Effector memory CD8-positive, alpha-beta T cell (primary cell): Measurements from ENCODE around the gene SMG9.
A peak's percentile ranks its signal among the peaks of the same experiment; 100 is the strongest.

Experiments
- ATAC-seq: fragments of 150-1000 bp; cut with Tn5 transposase; replicated peaks from 2 replicates; pipeline ENCODE4 v1.10.0; 2021; ENCODE audit warnings: mild to moderate bottlenecking, moderate library complexity
- DNase-seq, 3 experiments: peaks; one replicate each; pipeline ENCODE4 v3.0.0; 2021
- H3K27ac Mint-ChIP-seq, 2 donors: one replicate each; pipeline ENCODE4 v1.8.0; 2022; ENCODE audit warnings: mild to moderate bottlenecking in 2 of 2, mixed read lengths in 2 of 2, moderate library complexity in 2 of 2
- H3K27me3 Mint-ChIP-seq, 2 donors: one replicate each; pipeline ENCODE4 v1.8.0; 2022; ENCODE audit warnings: mixed read lengths in 2 of 2
- H3K36me3 Mint-ChIP-seq: one replicate; pipeline ENCODE4 v1.8.0; 2022; ENCODE audit warnings: mild to moderate bottlenecking, moderate library complexity, mixed read lengths; ENCODE audit not compliant: insufficient read depth
- H3K4me1 Mint-ChIP-seq, 2 donors: one replicate each; pipeline ENCODE4 v1.8.0; 2022; ENCODE audit warnings: low read depth in 2 of 2, mixed read lengths in 2 of 2
- H3K4me3 Mint-ChIP-seq, 2 donors: one replicate each; pipeline ENCODE4 v1.8.0; 2022; ENCODE audit warnings: mild to moderate bottlenecking in 2 of 2, mixed read lengths in 2 of 2, moderate library complexity in 2 of 2
- H3K9me3 Mint-ChIP-seq, 2 donors: one replicate each; pipeline ENCODE4 v1.8.0; 2022; ENCODE audit warnings: mixed read lengths in 2 of 2
- total RNA-seq, 9 experiments: gene quantifications; one replicate each; lab custom pipeline; 2026; lab: John Stamatoyannopoulos, UW

Gene SMG9, protein sequence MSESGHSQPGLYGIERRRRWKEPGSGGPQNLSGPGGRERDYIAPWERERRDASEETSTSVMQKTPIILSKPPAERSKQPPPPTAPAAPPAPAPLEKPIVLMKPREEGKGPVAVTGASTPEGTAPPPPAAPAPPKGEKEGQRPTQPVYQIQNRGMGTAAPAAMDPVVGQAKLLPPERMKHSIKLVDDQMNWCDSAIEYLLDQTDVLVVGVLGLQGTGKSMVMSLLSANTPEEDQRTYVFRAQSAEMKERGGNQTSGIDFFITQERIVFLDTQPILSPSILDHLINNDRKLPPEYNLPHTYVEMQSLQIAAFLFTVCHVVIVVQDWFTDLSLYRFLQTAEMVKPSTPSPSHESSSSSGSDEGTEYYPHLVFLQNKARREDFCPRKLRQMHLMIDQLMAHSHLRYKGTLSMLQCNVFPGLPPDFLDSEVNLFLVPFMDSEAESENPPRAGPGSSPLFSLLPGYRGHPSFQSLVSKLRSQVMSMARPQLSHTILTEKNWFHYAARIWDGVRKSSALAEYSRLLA
- total RNA-seq, result 18.8 to 50.3 (median 41.9) reads per million in 9 experiments

DNA sequence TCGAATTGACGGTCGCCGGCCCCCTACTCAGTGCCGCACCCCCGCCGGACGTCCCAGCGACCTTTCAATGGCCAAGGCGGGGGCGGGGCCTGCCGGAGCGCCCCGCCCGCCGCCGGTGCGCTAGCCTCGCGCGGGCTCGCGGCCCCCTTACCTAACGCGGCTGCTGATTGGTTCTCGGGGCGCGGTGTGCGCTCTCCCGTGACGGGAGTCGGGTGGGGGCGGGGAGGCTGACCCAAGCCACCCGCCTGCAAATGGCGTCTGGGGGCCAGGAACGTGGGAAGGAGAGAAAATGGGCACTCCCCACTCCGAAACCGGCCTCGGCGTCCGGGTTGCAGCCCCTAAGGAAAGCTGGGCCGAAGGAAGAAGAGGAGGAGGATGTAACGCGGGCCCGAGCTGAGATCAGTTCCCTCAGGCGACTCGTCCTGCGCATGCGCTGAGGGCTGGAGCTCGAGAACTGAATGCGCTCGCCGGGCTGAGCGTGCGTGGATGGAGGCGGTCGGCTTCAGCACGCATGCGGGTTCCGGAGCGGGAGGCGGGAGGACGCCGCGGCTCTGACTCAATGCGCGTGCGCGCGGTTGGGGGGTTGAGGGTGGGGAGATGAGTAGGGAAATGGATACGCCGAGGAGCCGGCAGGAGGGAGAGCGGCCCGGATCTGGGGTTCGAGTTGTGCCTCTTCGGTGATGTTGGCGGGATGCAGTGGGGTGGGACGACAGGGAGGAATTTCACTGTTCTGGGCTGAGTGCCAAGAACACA, at the start of gene SMG9:
Gene SMG9 (minus strand): TSS at position 460 of the 753 bp plus-strand sequence. CDS start 4,221 bp downstream, outside the sequence.
- peak within 1 kb of the TSS; percentile 96 for H3K4me3 Mint-ChIP-seq
- H3K27me3 Mint-ChIP-seq, result no peaks in the 10 kb centered on the region
- peaks cover 29% of the 10 kb centered on the region for H3K36me3 Mint-ChIP-seq
- ATAC-seq, result peak; percentile 82
- DNase-seq, result peak; percentile 98
- peak within 1 kb of the TSS; percentile 99 for H3K27ac Mint-ChIP-seq
- peaks cover 31 to 45% of the 10 kb centered on the region in 2 donors for H3K4me1 Mint-ChIP-seq
- H3K9me3 Mint-ChIP-seq, result no peaks in the 10 kb centered on the region

- Mint-ChIP-seq H3K36me3 (no peaks in the 10 kb centered on the region), H3K27ac (no peak overlapping the region), H3K4me3 (no peak overlapping the region), H3K9me3 (no peaks in the 10 kb centered on the region), H3K27me3 (peaks cover 24 to 30% of the 10 kb centered on the region in 2 donors), H3K4me1 (no peaks in the 10 kb centered on the region)
- DNase-seq, result no peak
- ATAC-seq, result no peak
Measured at GRCh38 chr19:43804432-43804831, 49.7 kb upstream of the SMG9 start.

- peak within 1 kb of the TSS in 1 of 2 donors; percentile 53 for H3K27ac Mint-ChIP-seq
- no peak for DNase-seq
- no peaks in the 10 kb centered on the region for H3K9me3 Mint-ChIP-seq
- H3K27me3 Mint-ChIP-seq, result peaks cover 27 to 33% of the 10 kb centered on the region in 2 donors
- no peak within 1 kb of the TSS for H3K4me3 Mint-ChIP-seq
- peaks cover 8% of the 10 kb centered on the region for H3K36me3 Mint-ChIP-seq
- peaks cover 11 to 13% of the 10 kb centered on the region in 2 donors for H3K4me1 Mint-ChIP-seq
- ATAC-seq, result no peak
Measured at GRCh38 chr19:43802216-43802951, 47.6 kb upstream of the SMG9 start, which contains the start of gene LYPD5. TSS of gene LYPD5 (minus strand) at chr19:43802447. CDS start at chr19:43802380, 67 bp downstream.

- Mint-ChIP-seq H3K27me3 (peaks cover 18 to 22% of the 10 kb centered on the region in 2 donors), H3K9me3 (no peaks in the 10 kb centered on the region), H3K27ac (peak overlapping the region; percentile 78), H3K4me1 (peaks cover 11 to 16% of the 10 kb centered on the region in 2 donors), H3K36me3 (peaks cover 9% of the 10 kb centered on the region), H3K4me3 (peak overlapping the region; percentile 86)
- ATAC-seq (no peak), DNase-seq (no peak)
Measured at GRCh38 chr19:43799502-43800142, 44.9 kb upstream of the SMG9 start.

GRCh38 chr19:43798546-43799409, 44.0 kb upstream of the SMG9 start:
- Mint-ChIP-seq H3K27ac (peak overlapping the region; percentile 78), H3K27me3 (peaks cover 11 to 24% of the 10 kb centered on the region in 2 donors)
- DNase-seq, result peak; percentile 17 to 41 (median 37)

DNA sequence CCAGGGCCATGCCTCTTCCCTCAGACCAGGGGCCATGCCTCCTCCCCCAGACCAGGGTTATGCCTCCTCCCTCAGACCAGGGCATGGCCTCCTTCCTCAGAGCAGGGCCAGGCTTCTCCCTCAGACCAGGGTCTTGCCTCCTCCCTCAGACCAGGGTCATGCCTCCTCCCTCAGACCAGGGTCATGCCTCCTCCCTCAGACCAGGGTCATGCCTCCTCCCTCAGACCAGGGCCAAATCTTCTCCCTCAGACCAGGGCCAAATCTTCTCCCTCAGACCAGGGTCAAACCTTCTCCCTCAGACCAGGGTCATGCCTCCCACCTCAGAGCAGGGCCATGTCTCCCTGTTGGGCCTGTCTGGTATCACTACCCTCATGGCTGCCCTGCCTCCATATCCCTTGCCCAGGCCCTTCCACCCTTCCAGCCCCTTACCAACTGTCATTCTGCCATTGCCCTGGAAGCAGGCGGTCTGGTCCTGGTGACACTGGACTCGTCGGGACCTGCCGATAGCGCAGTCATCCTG, 43.3 kb upstream of the SMG9 start:
- peaks cover 9% of the 10 kb centered on the region for H3K36me3 Mint-ChIP-seq
- peaks cover 11 to 16% of the 10 kb centered on the region in 2 donors for H3K4me1 Mint-ChIP-seq
- ATAC-seq (no peak), DNase-seq (no peak)
- H3K27me3 Mint-ChIP-seq, result peaks cover 17 to 31% of the 10 kb centered on the region in 2 donors
- peak overlapping the region; percentile 86 for H3K4me3 Mint-ChIP-seq
- H3K27ac Mint-ChIP-seq, result no peak overlapping the region
- H3K9me3 Mint-ChIP-seq, result no peaks in the 10 kb centered on the region

More at GRCh38 chr19:43798546-43799409, 44.0 kb upstream of the SMG9 start:
- Mint-ChIP-seq H3K4me1 (peaks cover 11 to 16% of the 10 kb centered on the region in 2 donors), H3K36me3 (peaks cover 9% of the 10 kb centered on the region), H3K4me3 (peak overlapping the region; percentile 86), H3K9me3 (no peaks in the 10 kb centered on the region)
- peak; percentile 94 for ATAC-seq

- peaks cover 17 to 32% of the 10 kb centered on the region in 2 donors for H3K27me3 Mint-ChIP-seq
- peaks cover 11 to 16% of the 10 kb centered on the region in 2 donors for H3K4me1 Mint-ChIP-seq
- H3K27ac Mint-ChIP-seq, result peak overlapping the region in 1 of 2 donors; percentile 89
- peak overlapping the region; percentile 50 to 86 for H3K4me3 Mint-ChIP-seq
- ATAC-seq (no peak), DNase-seq (no peak)
- no peaks in the 10 kb centered on the region for H3K9me3 Mint-ChIP-seq
- H3K36me3 Mint-ChIP-seq, result peaks cover 9% of the 10 kb centered on the region
Measured at GRCh38 chr19:43797556-43797955, 42.8 kb upstream of the SMG9 start.

- ATAC-seq (no peak), DNase-seq (no peak)
- Mint-ChIP-seq H3K27ac (peak overlapping the region in 1 of 2 donors; percentile 89), H3K36me3 (peaks cover 10% of the 10 kb centered on the region), H3K9me3 (no peaks in the 10 kb centered on the region), H3K27me3 (peaks cover 17 to 32% of the 10 kb centered on the region in 2 donors), H3K4me3 (peak overlapping the region; percentile 50 to 66), H3K4me1 (peaks cover 11 to 16% of the 10 kb centered on the region in 2 donors)
Measured at GRCh38 chr19:43797118-43797517, 42.4 kb upstream of the SMG9 start.

GRCh38 chr19:43790587-43790986, 35.8 kb upstream of the SMG9 start:
- DNase-seq, result no peak
- Mint-ChIP-seq H3K27ac (no peak overlapping the region), H3K9me3 (no peaks in the 10 kb centered on the region), H3K27me3 (peaks cover 10 to 18% of the 10 kb centered on the region in 2 donors), H3K36me3 (peaks cover 3% of the 10 kb centered on the region), H3K4me1 (no peaks in the 10 kb centered on the region), H3K4me3 (no peak overlapping the region)
- ATAC-seq, result no peak

- Mint-ChIP-seq H3K4me1 (peaks cover 7 to 11% of the 10 kb centered on the region in 2 donors), H3K27ac (no peak overlapping the region), H3K27me3 (peaks cover 15 to 21% of the 10 kb centered on the region in 2 donors), H3K36me3 (peaks cover 3% of the 10 kb centered on the region), H3K4me3 (no peak overlapping the region), H3K9me3 (no peaks in the 10 kb centered on the region)
- ATAC-seq, result no peak
- no peak for DNase-seq
Measured at GRCh38 chr19:43789029-43789428, 34.3 kb upstream of the SMG9 start.

DNA sequence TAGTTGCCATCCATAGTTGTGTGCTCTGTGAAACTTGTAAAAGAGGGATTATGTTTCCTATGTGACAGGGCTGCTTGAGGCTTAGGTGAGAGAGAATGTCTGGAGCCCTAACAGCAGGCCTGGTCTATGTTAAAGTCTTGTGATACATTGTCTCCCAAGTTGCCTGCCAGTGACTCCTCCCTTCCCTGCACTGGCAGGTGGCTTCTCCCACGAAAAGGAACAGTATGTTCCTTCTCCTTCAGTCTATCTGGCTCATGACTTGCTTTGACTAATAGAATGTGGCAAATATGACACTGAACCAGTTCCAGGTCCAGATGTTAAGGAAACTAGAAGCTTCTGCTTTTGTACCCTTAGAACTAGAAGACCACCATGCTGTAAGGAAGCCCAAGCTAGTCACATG, 31.9 kb upstream of the SMG9 start:
- no peak for ATAC-seq
- no peak for DNase-seq
- H3K9me3 Mint-ChIP-seq, result no peaks in the 10 kb centered on the region
- no peak overlapping the region for H3K27ac Mint-ChIP-seq
- H3K4me3 Mint-ChIP-seq, result no peak overlapping the region
- no peaks in the 10 kb centered on the region for H3K36me3 Mint-ChIP-seq
- peaks cover 28 to 30% of the 10 kb centered on the region in 2 donors for H3K27me3 Mint-ChIP-seq
- peaks cover 17 to 29% of the 10 kb centered on the region in 2 donors for H3K4me1 Mint-ChIP-seq
